Liver (tissue), 9 donors: Measurements from ENCODE around the gene SPACA5. TPM values are rescaled to one million over a fixed set of nuclear protein-coding genes. Genes with fewer than 3 reads are reported as not detected.

Experiments used
- DNase-seq: peaks from one replicate; pipeline ENCODE4 v3.0.0-alpha.2; 2017; ENCODE audit warnings: low spot score
- H3K27ac ChIP-seq, 2 donors: one replicate each; pipeline ENCODE4 v1.7.0; 2013; ENCODE audit warnings: inconsistent platforms in 2 of 2, low read length in 2 of 2, control low read depth in 1 of 2, low read depth in 1 of 2, mild to moderate bottlenecking in 1 of 2
- H3K27me3 ChIP-seq, 4 donors: one replicate each; pipeline versions ENCODE4 v1.6.1 to v1.7.0; 2013; ENCODE audit warnings: low read length in 3 of 4, inconsistent platforms in 1 of 4, mild to moderate bottlenecking in 1 of 4, moderate library complexity in 1 of 4; ENCODE audit not compliant: control insufficient read depth in 4 of 4, insufficient read depth in 4 of 4
- H3K36me3 ChIP-seq, 4 donors: one replicate each; pipeline versions ENCODE4 v1.6.1 to v1.7.0; 2013; ENCODE audit warnings: low read length in 3 of 4, mild to moderate bottlenecking in 3 of 4, low read depth in 1 of 4, moderate library complexity in 1 of 4; ENCODE audit not compliant: control insufficient read depth in 4 of 4, insufficient read depth in 3 of 4
- H3K4me1 ChIP-seq, 4 donors: one replicate each; pipeline versions ENCODE4 v1.6.1 to v1.7.0; 2013; ENCODE audit warnings: low read length in 3 of 4, mild to moderate bottlenecking in 3 of 4, moderate library complexity in 1 of 4; ENCODE audit not compliant: control insufficient read depth in 4 of 4, insufficient read depth in 4 of 4
- H3K4me3 ChIP-seq, 3 donors: one replicate each; pipeline versions ENCODE4 v1.6.1 to v1.7.0; 2013; ENCODE audit warnings: low read length in 3 of 3, control low read depth in 1 of 3, low read depth in 1 of 3, mild to moderate bottlenecking in 1 of 3
- H3K9ac ChIP-seq, 2 donors: one replicate each; pipeline ENCODE4 v1.7.0; 2013; ENCODE audit warnings: low read length in 2 of 2, mild to moderate bottlenecking in 2 of 2, moderate library complexity in 2 of 2, control low read depth in 1 of 2, low read depth in 1 of 2
- H3K9me3 ChIP-seq, 4 donors: one replicate each; pipeline versions ENCODE4 v1.6.1 to v1.7.0; 2013; ENCODE audit warnings: low read length in 3 of 4; ENCODE audit not compliant: control insufficient read depth in 4 of 4
- ATF3 ChIP-seq: IDR thresholded peaks from 2 replicates; pipeline ENCODE4 v1.6.1; 2016; ENCODE audit warnings: antibody characterized with exemption
- CTCF ChIP-seq: fragments of 150-350 bp; IDR thresholded peaks from 2 replicates; pipeline ENCODE4 v1.5.1; 2017; ENCODE audit warnings: improper control_type of control experiment, low read depth, low read length; ENCODE audit not compliant: missing input control
- EGR1 ChIP-seq, 2 donors: IDR thresholded peaks; 2 replicates each; pipeline ENCODE4 v1.6.1; 2016 to 2018; ENCODE audit warnings: antibody characterized with exemption in 2 of 2, low read depth in 2 of 2
- FOXA1 ChIP-seq: IDR thresholded peaks from 2 replicates; pipeline ENCODE4 v1.6.1; 2016; ENCODE audit warnings: antibody characterized with exemption
- FOXA2 ChIP-seq: IDR thresholded peaks from 2 replicates; pipeline ENCODE4 v1.6.1; 2016; ENCODE audit warnings: antibody characterized with exemption
- GABPA ChIP-seq, 2 donors: IDR thresholded peaks in 1 of 2; conservative IDR thresholded peaks in 1 of 2; 2 replicates each; pipeline ENCODE4 v1.6.1; 2016; ENCODE audit warnings: antibody characterized with exemption in 2 of 2, mild to moderate bottlenecking in 1 of 2, moderate library complexity in 1 of 2
- HNF4A ChIP-seq, 2 donors: conservative IDR thresholded peaks; 2 replicates each; pipeline ENCODE4 v1.6.1; 2016; ENCODE audit warnings: antibody characterized with exemption in 2 of 2, mild to moderate bottlenecking in 2 of 2
- HNF4G ChIP-seq: IDR thresholded peaks from 2 replicates; pipeline ENCODE4 v1.6.1; 2016; ENCODE audit warnings: antibody characterized with exemption
- JUND ChIP-seq, 2 donors: IDR thresholded peaks; 2 replicates each; pipeline ENCODE4 v1.6.1; 2016; ENCODE audit warnings: antibody characterized with exemption in 2 of 2
- NR2F2 ChIP-seq: IDR thresholded peaks from 2 replicates; pipeline ENCODE4 v1.6.1; 2016; ENCODE audit warnings: antibody characterized with exemption
- RAD21 ChIP-seq, 2 donors: IDR thresholded peaks; 2 replicates each; pipeline ENCODE4 v1.6.1; 2016; ENCODE audit warnings: antibody characterized with exemption in 2 of 2, mild to moderate bottlenecking in 2 of 2
- REST ChIP-seq: IDR thresholded peaks from 2 replicates; pipeline ENCODE4 v1.6.1; 2016; ENCODE audit warnings: antibody characterized with exemption, mild to moderate bottlenecking
- RXRA ChIP-seq, 2 donors: IDR thresholded peaks; 2 replicates each; pipeline ENCODE4 v1.6.1; 2017 to 2018; ENCODE audit warnings: antibody characterized with exemption in 2 of 2, mild to moderate bottlenecking in 1 of 2
- SP1 ChIP-seq: IDR thresholded peaks from 2 replicates; pipeline ENCODE4 v1.6.1; 2018; ENCODE audit warnings: antibody characterized with exemption, mild to moderate bottlenecking
- ZBTB33 ChIP-seq: IDR thresholded peaks from 2 replicates; pipeline ENCODE4 v1.6.1; 2016; ENCODE audit warnings: antibody characterized with exemption
- WGBS: extraction: QIAGEN DNeasy Blood & Tissue Kit; methylation state at CpG from one replicate; pipeline ENCODE4 v1.1.7; 2013; 5-methylcytosine and 5-hydroxymethylcytosine counted together
- polyA plus RNA-seq, 2 donors: library from polyadenylated mRNA; stranded (reverse) in 1 of 2; unstranded in 1 of 2; fragments of 200-250 nt in 1 of 2; fragments of >200 nt in 1 of 2; fragmentation: Nextera tagmentation in 1 of 2; extraction: Ambion mirVana in 1 of 2; gene quantifications; one replicate each; pipeline versions ENCODE4 v1.2.1 to v1.2.3, GENCODE V29; 2013 to 2015
- total RNA-seq, 2 donors: library from RNA; depleted of rRNA; stranded (reverse); fragments of >200 nt; gene quantifications; one replicate each; pipeline ENCODE4 v1.2.3, GENCODE V29; 2014
- donor health status: healthy.
- donor health status: healthy.
- donor health status: healthy.
- donor health status: healthy.
- donor health status: healthy.

SPACA5 gene
- total and polyA plus RNA-seq, 4 donors = not detected

- TF ChIP-seq CTCF = no peak
- no peak for TF ChIP-seq GABPA (IDR thresholded peaks at IDR 0.05 in 1 of 2, conservative IDR thresholded peaks at IDR 0.05 in 1 of 2)
- TF ChIP-seq FOXA2 = no peak
- no peak for TF ChIP-seq JUND (IDR thresholded peaks at IDR 0.05)
- no peak for TF ChIP-seq RAD21 (IDR thresholded peaks at IDR 0.05)
- no peak for TF ChIP-seq HNF4G
- no peak for TF ChIP-seq HNF4A (conservative IDR thresholded peaks at IDR 0.05)
- no peak for TF ChIP-seq RXRA (IDR thresholded peaks at IDR 0.05)
- no peak for TF ChIP-seq ATF3
- no peak for TF ChIP-seq FOXA1
- no peak for TF ChIP-seq REST
- no peaks in the 10 kb centered on the region for H3K27me3 ChIP-seq
- no peak for DNase-seq
- H3K36me3 ChIP-seq = peaks cover 0 to 3% (median 0%) of the 10 kb centered on the region in 4 donors
- H3K9ac ChIP-seq = peak overlapping the region in 1 of 2 donors; percentile 39
- H3K4me3 ChIP-seq = peak overlapping the region in 1 of 3 donors; percentile 77
- peaks cover 0 to 3% (median 0%) of the 10 kb centered on the region in 4 donors for H3K9me3 ChIP-seq
- WGBS = 58% methylated on average over 7 of the region's 7 CpGs
- H3K4me1 ChIP-seq = peaks cover 0 to 6% (median 0%) of the 10 kb centered on the region in 4 donors
- H3K27ac ChIP-seq = no peak overlapping the region
These were observed 3.9 kb upstream of the SPACA5 start for GRCh38 chrX:48002929-48003328.

- Histone ChIP-seq H3K27ac (peak overlapping the region; percentile 76 to 88), H3K4me3 (peak overlapping the region; percentile 74 to 94 (median 77)), H3K27me3 (no peaks in the 10 kb centered on the region), H3K4me1 (peaks cover 0 to 6% (median 0%) of the 10 kb centered on the region in 4 donors), H3K9me3 (peaks cover 0 to 3% (median 0%) of the 10 kb centered on the region in 4 donors), H3K9ac (peak overlapping the region; percentile 61 to 87), H3K36me3 (peaks cover 0 to 3% (median 0%) of the 10 kb centered on the region in 4 donors)
- DNase-seq = peak; percentile 34
- WGBS = under 1% methylated on average over 18 of the region's 18 CpGs
- no peak for TF ChIP-seq FOXA2
- no peak for TF ChIP-seq RAD21 (IDR thresholded peaks at IDR 0.05)
- no peak for TF ChIP-seq REST
- TF ChIP-seq ZBTB33 = no peak
- TF ChIP-seq RXRA (IDR thresholded peaks at IDR 0.05) = no peak
- no peak for TF ChIP-seq HNF4A (conservative IDR thresholded peaks at IDR 0.05)
- no peak for TF ChIP-seq NR2F2
- TF ChIP-seq EGR1 (IDR thresholded peaks at IDR 0.05; ENCODE audit: low read depth in 2 of 2) = no peak
- TF ChIP-seq GABPA (IDR thresholded peaks at IDR 0.05 in 1 of 2, conservative IDR thresholded peaks at IDR 0.05 in 1 of 2) = no peak
- TF ChIP-seq SP1 = no peak
- TF ChIP-seq JUND (IDR thresholded peaks at IDR 0.05) = no peak
- no peak for TF ChIP-seq HNF4G
These were observed 3.4 kb upstream of the SPACA5 start for GRCh38 chrX:48003367-48003757.
